ENCODE results near the gene FAM177A1. TPM values are rescaled to one million over a fixed set of nuclear protein-coding genes. Genes with fewer than 3 reads are reported as not detected.

FAM177A1 gene
- total and polyA plus RNA-seq, 2 of the 13 experiments (the other 11 are each of a cell fraction or from before 2014, with no cell fraction given), result 72.9 to 119 TPM

DNA sequence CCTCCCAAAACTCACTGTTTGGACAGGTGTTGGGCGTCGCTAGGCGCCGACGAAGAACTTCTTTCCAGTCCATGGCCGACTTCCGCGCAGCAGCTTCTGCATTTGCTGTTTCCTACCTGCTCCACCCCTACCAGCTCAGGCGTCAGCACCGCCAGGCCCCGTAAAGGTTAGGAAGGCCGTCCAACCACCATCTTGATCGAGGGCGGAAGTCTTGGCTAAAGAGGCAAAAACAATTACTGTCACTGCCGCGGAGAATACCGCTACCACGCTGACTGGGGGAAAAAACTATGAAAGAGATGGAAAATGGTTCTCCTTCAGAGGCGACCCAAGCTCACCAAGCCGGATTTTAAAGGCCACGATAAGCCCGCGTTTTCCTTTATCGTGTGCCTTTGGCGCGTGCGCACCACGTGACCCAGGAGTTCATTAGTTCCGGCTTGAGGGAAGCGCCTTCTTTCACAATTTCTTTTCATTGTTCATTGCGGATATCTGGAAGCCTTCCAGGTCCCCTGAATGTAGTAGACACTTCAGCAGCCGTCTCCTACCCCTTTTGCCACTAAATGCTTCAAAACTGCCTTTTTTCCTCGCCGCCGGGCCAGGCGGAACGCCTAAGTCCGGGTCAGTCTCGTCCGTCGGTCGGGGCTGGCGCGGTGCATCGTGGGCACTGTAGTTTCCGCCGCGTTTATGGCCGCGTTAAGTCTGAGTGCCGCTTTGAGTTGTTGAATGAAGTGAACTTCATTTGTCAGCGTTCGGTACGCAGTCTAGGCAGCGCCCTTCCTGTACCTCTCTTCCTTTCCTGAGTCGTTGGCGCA is 76.0 kb downstream of the FAM177A1 start, which contains the start of the genes PPP2R3C and PRORP (continued):
- TF ChIP-seq, protein P1, sequence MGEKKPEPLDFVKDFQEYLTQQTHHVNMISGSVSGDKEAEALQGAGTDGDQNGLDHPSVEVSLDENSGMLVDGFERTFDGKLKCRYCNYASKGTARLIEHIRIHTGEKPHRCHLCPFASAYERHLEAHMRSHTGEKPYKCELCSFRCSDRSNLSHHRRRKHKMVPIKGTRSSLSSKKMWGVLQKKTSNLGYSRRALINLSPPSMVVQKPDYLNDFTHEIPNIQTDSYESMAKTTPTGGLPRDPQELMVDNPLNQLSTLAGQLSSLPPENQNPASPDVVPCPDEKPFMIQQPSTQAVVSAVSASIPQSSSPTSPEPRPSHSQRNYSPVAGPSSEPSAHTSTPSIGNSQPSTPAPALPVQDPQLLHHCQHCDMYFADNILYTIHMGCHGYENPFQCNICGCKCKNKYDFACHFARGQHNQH (CRISPR knock-in tag; IDR thresholded peaks at IDR 0.05), result peak; percentile 96
- peak; percentile 69 for TF ChIP-seq CBX1 (IDR thresholded peaks at IDR 0.05; ENCODE audit: low read depth)
- peak; percentile 97 for TF ChIP-seq HOXA5 (CRISPR knock-in tag; IDR thresholded peaks at IDR 0.05)
- TF ChIP-seq KDM4B (CRISPR knock-in tag; IDR thresholded peaks at IDR 0.05), result peak; percentile 87
- TF ChIP-seq AHR (CRISPR knock-in tag; IDR thresholded peaks at IDR 0.05), result peak; percentile 91
- TF ChIP-seq ZSCAN12 (CRISPR knock-in tag; IDR thresholded peaks at IDR 0.05), result peak; percentile 94
- TF ChIP-seq EED (CRISPR knock-in tag; IDR thresholded peaks at IDR 0.05), result peak; percentile 89
- TF ChIP-seq ZNF20 (CRISPR knock-in tag; IDR thresholded peaks at IDR 0.05), result peak; percentile 87
- TF ChIP-seq, protein P2, sequence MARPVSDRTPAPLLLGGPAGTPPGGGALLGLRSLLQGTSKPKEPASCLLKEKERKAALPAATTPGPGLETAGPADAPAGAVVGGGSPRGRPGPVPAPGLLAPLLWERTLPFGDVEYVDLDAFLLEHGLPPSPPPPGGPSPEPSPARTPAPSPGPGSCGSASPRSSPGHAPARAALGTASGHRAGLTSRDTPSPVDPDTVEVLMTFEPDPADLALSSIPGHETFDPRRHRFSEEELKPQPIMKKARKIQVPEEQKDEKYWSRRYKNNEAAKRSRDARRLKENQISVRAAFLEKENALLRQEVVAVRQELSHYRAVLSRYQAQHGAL (CRISPR knock-in tag; IDR thresholded peaks at IDR 0.05; ENCODE audit: not compliant biosample characterization), result peak; percentile 94
- peak; percentile 91 for TF ChIP-seq ZNF841 (CRISPR knock-in tag; IDR thresholded peaks at IDR 0.05; ENCODE audit: borderline replicate concordance)
- TF ChIP-seq, protein P3, sequence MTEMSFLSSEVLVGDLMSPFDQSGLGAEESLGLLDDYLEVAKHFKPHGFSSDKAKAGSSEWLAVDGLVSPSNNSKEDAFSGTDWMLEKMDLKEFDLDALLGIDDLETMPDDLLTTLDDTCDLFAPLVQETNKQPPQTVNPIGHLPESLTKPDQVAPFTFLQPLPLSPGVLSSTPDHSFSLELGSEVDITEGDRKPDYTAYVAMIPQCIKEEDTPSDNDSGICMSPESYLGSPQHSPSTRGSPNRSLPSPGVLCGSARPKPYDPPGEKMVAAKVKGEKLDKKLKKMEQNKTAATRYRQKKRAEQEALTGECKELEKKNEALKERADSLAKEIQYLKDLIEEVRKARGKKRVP (CRISPR knock-in tag; IDR thresholded peaks at IDR 0.05), result peak in 1 of 2 experiments; percentile 49; a peak in 1 of 4 replicates
- TF ChIP-seq FOSL2 (CRISPR knock-in tag; IDR thresholded peaks at IDR 0.05), result peak; percentile 65
- TF ChIP-seq ZNF547 (CRISPR knock-in tag; IDR thresholded peaks at IDR 0.05), result peak; percentile 99
- TF ChIP-seq BCL6 (CRISPR knock-in tag; IDR thresholded peaks at IDR 0.05), result peak; percentile 43
- TF ChIP-seq, protein P4, sequence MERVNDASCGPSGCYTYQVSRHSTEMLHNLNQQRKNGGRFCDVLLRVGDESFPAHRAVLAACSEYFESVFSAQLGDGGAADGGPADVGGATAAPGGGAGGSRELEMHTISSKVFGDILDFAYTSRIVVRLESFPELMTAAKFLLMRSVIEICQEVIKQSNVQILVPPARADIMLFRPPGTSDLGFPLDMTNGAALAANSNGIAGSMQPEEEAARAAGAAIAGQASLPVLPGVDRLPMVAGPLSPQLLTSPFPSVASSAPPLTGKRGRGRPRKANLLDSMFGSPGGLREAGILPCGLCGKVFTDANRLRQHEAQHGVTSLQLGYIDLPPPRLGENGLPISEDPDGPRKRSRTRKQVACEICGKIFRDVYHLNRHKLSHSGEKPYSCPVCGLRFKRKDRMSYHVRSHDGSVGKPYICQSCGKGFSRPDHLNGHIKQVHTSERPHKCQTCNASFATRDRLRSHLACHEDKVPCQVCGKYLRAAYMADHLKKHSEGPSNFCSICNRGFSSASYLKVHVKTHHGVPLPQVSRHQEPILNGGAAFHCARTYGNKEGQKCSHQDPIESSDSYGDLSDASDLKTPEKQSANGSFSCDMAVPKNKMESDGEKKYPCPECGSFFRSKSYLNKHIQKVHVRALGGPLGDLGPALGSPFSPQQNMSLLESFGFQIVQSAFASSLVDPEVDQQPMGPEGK (CRISPR knock-in tag; IDR thresholded peaks at IDR 0.05), result peak; percentile 76
- peak; percentile 99 for TF ChIP-seq ZNF343 (CRISPR knock-in tag; IDR thresholded peaks at IDR 0.05)
- peak; percentile 99 for TF ChIP-seq ZNF670 (CRISPR knock-in tag; IDR thresholded peaks at IDR 0.05; ENCODE audit: borderline replicate concordance)
- TF ChIP-seq FOXJ3 (CRISPR knock-in tag; IDR thresholded peaks at IDR 0.05; ENCODE audit: borderline replicate concordance), result peak; percentile 75
- no peak; the same call in none of the 2 replicates for TF ChIP-seq RELA (CRISPR knock-in tag; IDR thresholded peaks at IDR 0.05)
- TF ChIP-seq NAIF1 (CRISPR knock-in tag; IDR thresholded peaks at IDR 0.05; ENCODE audit: borderline replicate concordance), result peak; percentile 95
- peak; percentile 99 for TF ChIP-seq HNRNPLL (IDR thresholded peaks at IDR 0.05; ENCODE audit: low read depth, low read length, poor library complexity, severe bottlenecking)
